ENCODE results near the gene YTHDC1.
"Not testable (repeated sequence)": the region's sequence is repeated elsewhere in the genome, so short reads cannot be mapped to it uniquely, and the experiment has no call there.

The YTHDC1 gene

GRCh38 chr4:68349649-68350360 lies at the start of gene YTHDC1:
YTHDC1 (minus strand) TSS chr4:68350090; CDS start chr4:68349753, 337 bp downstream.
- H3K27ac ChIP-seq (ENCODE audit: low read depth in 2 of 2, low read length in 2 of 2) = peak within 1 kb of the TSS; percentile 98 to 99
- H3K9ac ChIP-seq (ENCODE audit: low read depth in 1 of 2, low read length in 2 of 2) = peak within 1 kb of the TSS; percentile 92 to 98
- H3K27me3 ChIP-seq (ENCODE audit: control insufficient read depth in 2 of 2, insufficient read depth in 2 of 2, low read length in 2 of 2) = no peaks in the 10 kb centered on the region
- peak within 1 kb of the TSS; percentile 89 to 91 for H3K4me3 ChIP-seq (ENCODE audit: low read length in 2 of 2)
- H3K4me1 ChIP-seq (ENCODE audit: control insufficient read depth in 2 of 2, insufficient read depth in 2 of 2, low read length in 2 of 2) = peaks cover 4 to 11% of the 10 kb centered on the region in 2 donors
- no peaks in the 10 kb centered on the region for H3K9me3 ChIP-seq (ENCODE audit: control insufficient read depth in 2 of 2, low read length in 2 of 2)
- H3K36me3 ChIP-seq (ENCODE audit: control insufficient read depth in 2 of 2, insufficient read depth in 2 of 2, low read length in 2 of 2) = peaks cover 0 to 1% of the 10 kb centered on the region in 2 donors

- Histone ChIP-seq H3K27ac (ENCODE audit: low read depth in 2 of 2, low read length in 2 of 2) (no peak overlapping the region), H3K4me1 (ENCODE audit: control insufficient read depth in 2 of 2, insufficient read depth in 2 of 2, low read length in 2 of 2) (no peaks in the 10 kb centered on the region), H3K36me3 (ENCODE audit: control insufficient read depth in 2 of 2, insufficient read depth in 2 of 2, low read length in 2 of 2) (no peaks in the 10 kb centered on the region), H3K9ac (ENCODE audit: low read depth in 1 of 2, low read length in 2 of 2) (no peak overlapping the region), H3K27me3 (ENCODE audit: control insufficient read depth in 2 of 2, insufficient read depth in 2 of 2, low read length in 2 of 2) (no peaks in the 10 kb centered on the region), H3K4me3 (ENCODE audit: low read length in 2 of 2) (no peak overlapping the region), H3K9me3 (ENCODE audit: control insufficient read depth in 2 of 2, low read length in 2 of 2) (no peaks in the 10 kb centered on the region)
These were observed 49.4 kb upstream of the YTHDC1 start for GRCh38 chr4:68399306-68399705.

GRCh38 chr4:68396756-68397155 lies 46.9 kb upstream of the YTHDC1 start:
- Histone ChIP-seq H3K4me1 (ENCODE audit: control insufficient read depth in 2 of 2, insufficient read depth in 2 of 2, low read length in 2 of 2) (no peaks in the 10 kb centered on the region), H3K27me3 (ENCODE audit: control insufficient read depth in 2 of 2, insufficient read depth in 2 of 2, low read length in 2 of 2) (no peaks in the 10 kb centered on the region), H3K36me3 (ENCODE audit: control insufficient read depth in 2 of 2, insufficient read depth in 2 of 2, low read length in 2 of 2) (no peaks in the 10 kb centered on the region), H3K4me3 (ENCODE audit: low read length in 2 of 2) (no peak overlapping the region), H3K9me3 (ENCODE audit: control insufficient read depth in 2 of 2, low read length in 2 of 2) (no peaks in the 10 kb centered on the region), H3K27ac (ENCODE audit: low read depth in 2 of 2, low read length in 2 of 2) (no peak overlapping the region), H3K9ac (ENCODE audit: low read depth in 1 of 2, low read length in 2 of 2) (no peak overlapping the region)

- Histone ChIP-seq H3K4me1 (ENCODE audit: control insufficient read depth in 2 of 2, insufficient read depth in 2 of 2, low read length in 2 of 2) (no peaks in the 10 kb centered on the region), H3K9me3 (ENCODE audit: control insufficient read depth in 2 of 2, low read length in 2 of 2) (no peaks in the 10 kb centered on the region), H3K27ac (ENCODE audit: low read depth in 2 of 2, low read length in 2 of 2) (no peak overlapping the region), H3K27me3 (ENCODE audit: control insufficient read depth in 2 of 2, insufficient read depth in 2 of 2, low read length in 2 of 2) (no peaks in the 10 kb centered on the region), H3K4me3 (ENCODE audit: low read length in 2 of 2) (no peak overlapping the region), H3K36me3 (ENCODE audit: control insufficient read depth in 2 of 2, insufficient read depth in 2 of 2, low read length in 2 of 2) (no peaks in the 10 kb centered on the region), H3K9ac (ENCODE audit: low read depth in 1 of 2, low read length in 2 of 2) (no peak overlapping the region)
These were observed 41.5 kb upstream of the YTHDC1 start for GRCh38 chr4:68391436-68391835.

GRCh38 chr4:68390205-68390935 lies 40.5 kb upstream of the YTHDC1 start:
- Histone ChIP-seq H3K27me3 (ENCODE audit: control insufficient read depth in 2 of 2, insufficient read depth in 2 of 2, low read length in 2 of 2) (no peaks in the 10 kb centered on the region), H3K9ac (ENCODE audit: low read depth in 1 of 2, low read length in 2 of 2) (no peak overlapping the region), H3K36me3 (ENCODE audit: control insufficient read depth in 2 of 2, insufficient read depth in 2 of 2, low read length in 2 of 2) (no peaks in the 10 kb centered on the region), H3K9me3 (ENCODE audit: control insufficient read depth in 2 of 2, low read length in 2 of 2) (no peaks in the 10 kb centered on the region), H3K4me3 (ENCODE audit: low read length in 2 of 2) (no peak overlapping the region), H3K27ac (ENCODE audit: low read depth in 2 of 2, low read length in 2 of 2) (no peak overlapping the region), H3K4me1 (ENCODE audit: control insufficient read depth in 2 of 2, insufficient read depth in 2 of 2, low read length in 2 of 2) (no peaks in the 10 kb centered on the region)

- not testable (repeated sequence) for H3K36me3 ChIP-seq (ENCODE audit: control insufficient read depth in 2 of 2, insufficient read depth in 2 of 2, low read length in 2 of 2); H3K27me3 ChIP-seq (ENCODE audit: control insufficient read depth in 2 of 2, insufficient read depth in 2 of 2, low read length in 2 of 2); H3K27ac ChIP-seq (ENCODE audit: low read depth in 2 of 2, low read length in 2 of 2); H3K4me1 ChIP-seq (ENCODE audit: control insufficient read depth in 2 of 2, insufficient read depth in 2 of 2, low read length in 2 of 2); H3K9me3 ChIP-seq (ENCODE audit: control insufficient read depth in 2 of 2, low read length in 2 of 2); H3K9ac ChIP-seq (ENCODE audit: low read depth in 1 of 2, low read length in 2 of 2); H3K4me3 ChIP-seq (ENCODE audit: low read length in 2 of 2)
These were observed 39.6 kb upstream of the YTHDC1 start for GRCh38 chr4:68389386-68389913.

GRCh38 chr4:68388347-68388865 lies 38.5 kb upstream of the YTHDC1 start:
- H3K9ac ChIP-seq (ENCODE audit: low read depth in 1 of 2, low read length in 2 of 2) = no peak overlapping the region

GRCh38 chr4:68385267-68385666 lies 35.4 kb upstream of the YTHDC1 start:
- H3K4me1 ChIP-seq (ENCODE audit: control insufficient read depth in 2 of 2, insufficient read depth in 2 of 2, low read length in 2 of 2) = no peaks in the 10 kb centered on the region
- H3K36me3 ChIP-seq (ENCODE audit: control insufficient read depth in 2 of 2, insufficient read depth in 2 of 2, low read length in 2 of 2) = no peaks in the 10 kb centered on the region
- H3K4me3 ChIP-seq (ENCODE audit: low read length in 2 of 2) = no peak overlapping the region
- no peaks in the 10 kb centered on the region for H3K27me3 ChIP-seq (ENCODE audit: control insufficient read depth in 2 of 2, insufficient read depth in 2 of 2, low read length in 2 of 2)
- H3K9ac ChIP-seq (ENCODE audit: low read depth in 1 of 2, low read length in 2 of 2) = no peak overlapping the region
- no peaks in the 10 kb centered on the region for H3K9me3 ChIP-seq (ENCODE audit: control insufficient read depth in 2 of 2, low read length in 2 of 2)
- no peak overlapping the region for H3K27ac ChIP-seq (ENCODE audit: low read depth in 2 of 2, low read length in 2 of 2)

More at GRCh38 chr4:68388347-68388865, 38.5 kb upstream of the YTHDC1 start:
- no peak overlapping the region for H3K4me3 ChIP-seq (ENCODE audit: low read length in 2 of 2)
- H3K36me3 ChIP-seq (ENCODE audit: control insufficient read depth in 2 of 2, insufficient read depth in 2 of 2, low read length in 2 of 2) = no peaks in the 10 kb centered on the region
- H3K27ac ChIP-seq (ENCODE audit: low read depth in 2 of 2, low read length in 2 of 2) = no peak overlapping the region
- no peaks in the 10 kb centered on the region for H3K27me3 ChIP-seq (ENCODE audit: control insufficient read depth in 2 of 2, insufficient read depth in 2 of 2, low read length in 2 of 2)
- H3K9me3 ChIP-seq (ENCODE audit: control insufficient read depth in 2 of 2, low read length in 2 of 2) = no peaks in the 10 kb centered on the region
- no peaks in the 10 kb centered on the region for H3K4me1 ChIP-seq (ENCODE audit: control insufficient read depth in 2 of 2, insufficient read depth in 2 of 2, low read length in 2 of 2)

GRCh38 chr4:68383115-68383514 lies 33.2 kb upstream of the YTHDC1 start:
- Histone ChIP-seq H3K4me1 (ENCODE audit: control insufficient read depth in 2 of 2, insufficient read depth in 2 of 2, low read length in 2 of 2) (no peaks in the 10 kb centered on the region), H3K9me3 (ENCODE audit: control insufficient read depth in 2 of 2, low read length in 2 of 2) (no peaks in the 10 kb centered on the region), H3K4me3 (ENCODE audit: low read length in 2 of 2) (no peak overlapping the region), H3K36me3 (ENCODE audit: control insufficient read depth in 2 of 2, insufficient read depth in 2 of 2, low read length in 2 of 2) (no peaks in the 10 kb centered on the region), H3K9ac (ENCODE audit: low read depth in 1 of 2, low read length in 2 of 2) (no peak overlapping the region), H3K27ac (ENCODE audit: low read depth in 2 of 2, low read length in 2 of 2) (no peak overlapping the region), H3K27me3 (ENCODE audit: control insufficient read depth in 2 of 2, insufficient read depth in 2 of 2, low read length in 2 of 2) (no peaks in the 10 kb centered on the region)

- no peaks in the 10 kb centered on the region for H3K27me3 ChIP-seq (ENCODE audit: control insufficient read depth in 2 of 2, insufficient read depth in 2 of 2, low read length in 2 of 2)
- no peaks in the 10 kb centered on the region for H3K36me3 ChIP-seq (ENCODE audit: control insufficient read depth in 2 of 2, insufficient read depth in 2 of 2, low read length in 2 of 2)
- H3K4me1 ChIP-seq (ENCODE audit: control insufficient read depth in 2 of 2, insufficient read depth in 2 of 2, low read length in 2 of 2) = no peaks in the 10 kb centered on the region
- no peak overlapping the region for H3K27ac ChIP-seq (ENCODE audit: low read depth in 2 of 2, low read length in 2 of 2)
- H3K4me3 ChIP-seq (ENCODE audit: low read length in 2 of 2) = no peak overlapping the region
- H3K9me3 ChIP-seq (ENCODE audit: control insufficient read depth in 2 of 2, low read length in 2 of 2) = no peaks in the 10 kb centered on the region
- H3K9ac ChIP-seq (ENCODE audit: low read depth in 1 of 2, low read length in 2 of 2) = no peak overlapping the region
These were observed 28.3 kb upstream of the YTHDC1 start for GRCh38 chr4:68378226-68378625.

Measured in mucosa of rectum (tissue), 2 donors.